CD1c-positive myeloid dendritic cell (primary cell): ENCODE results near the gene EXT2.

Source experiments
- DNase-seq: peaks from one replicate; pipeline ENCODE4 v3.0.0-alpha.2; 2016; ENCODE audit errors: extremely low spot score

The EXT2 gene

GRCh38 chr11:44133335-44133946 lies 38.0 kb downstream of the EXT2 start:
- peak; percentile 4 for DNase-seq

DNA sequence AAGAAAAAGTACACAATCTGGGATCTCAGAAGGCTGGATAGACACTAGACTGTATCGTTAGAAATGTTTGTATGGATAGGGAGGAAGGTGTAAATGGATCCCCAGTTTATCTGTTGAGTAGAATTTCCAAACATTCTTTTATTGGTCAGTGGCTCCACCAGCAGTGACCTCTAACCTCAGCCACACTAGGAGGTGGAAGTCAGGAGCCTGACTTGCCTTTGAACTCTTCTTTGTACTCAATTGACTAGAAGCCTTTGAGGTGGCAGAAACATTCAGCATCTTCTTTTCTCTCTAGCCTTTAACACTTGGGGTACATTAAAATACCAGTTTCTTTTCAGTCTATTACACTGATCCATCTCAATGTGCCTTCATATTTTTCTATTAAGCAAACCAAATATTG lies 39.1 kb downstream of the EXT2 start:
- DNase-seq, result no peak

- DNase-seq, result no peak
These were observed 40.9 kb downstream of the EXT2 start for GRCh38 chr11:44136176-44136945.

GRCh38 chr11:44137057-44137456 lies 41.6 kb downstream of the EXT2 start:
- DNase-seq, result no peak

GRCh38 chr11:44138286-44138685 lies 42.8 kb downstream of the EXT2 start:
- no peak for DNase-seq

- no peak for DNase-seq
These were observed 43.5 kb downstream of the EXT2 start for GRCh38 chr11:44138980-44139379.

DNA sequence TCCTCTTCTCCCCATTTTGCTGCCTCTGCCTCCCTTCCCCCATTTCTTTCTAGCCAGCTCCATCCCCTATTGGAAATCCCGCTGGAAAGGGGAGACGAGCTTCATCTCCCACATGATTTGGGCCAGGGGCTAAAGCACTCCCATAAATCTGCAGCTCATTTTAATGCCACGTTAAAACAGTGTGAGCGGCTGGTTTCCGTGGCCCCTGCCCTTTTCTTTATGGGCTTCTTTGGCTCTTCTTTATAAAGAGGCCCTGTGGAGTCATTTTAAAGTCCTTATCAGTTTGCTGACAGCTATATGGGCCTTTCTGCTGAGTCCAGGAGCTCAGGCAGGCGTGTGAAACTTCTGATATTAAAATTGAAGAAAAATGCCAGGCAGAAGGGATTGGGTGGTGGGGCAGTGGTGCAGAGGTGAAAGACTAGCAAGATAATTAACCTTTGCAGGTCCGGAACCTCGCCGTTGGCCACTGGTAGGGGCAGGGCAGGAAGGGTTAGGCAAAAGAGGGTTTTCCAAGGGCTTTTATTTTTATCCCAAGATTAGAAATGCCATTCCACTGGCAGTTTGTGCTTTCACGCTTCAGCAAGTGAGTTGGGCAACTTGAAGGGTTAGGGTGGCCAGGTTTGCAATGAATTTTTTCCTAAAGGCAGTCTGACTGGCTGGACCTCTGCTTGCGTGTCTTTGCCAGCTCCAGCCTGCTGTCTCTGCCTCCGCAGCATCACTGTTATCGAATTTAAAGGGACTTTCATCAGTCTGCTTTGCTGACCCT lies 44.3 kb downstream of the EXT2 start:
- DNase-seq, result no peak

- DNase-seq, result no peak
These were observed 44.9 kb downstream of the EXT2 start for GRCh38 chr11:44140372-44140771.

DNA sequence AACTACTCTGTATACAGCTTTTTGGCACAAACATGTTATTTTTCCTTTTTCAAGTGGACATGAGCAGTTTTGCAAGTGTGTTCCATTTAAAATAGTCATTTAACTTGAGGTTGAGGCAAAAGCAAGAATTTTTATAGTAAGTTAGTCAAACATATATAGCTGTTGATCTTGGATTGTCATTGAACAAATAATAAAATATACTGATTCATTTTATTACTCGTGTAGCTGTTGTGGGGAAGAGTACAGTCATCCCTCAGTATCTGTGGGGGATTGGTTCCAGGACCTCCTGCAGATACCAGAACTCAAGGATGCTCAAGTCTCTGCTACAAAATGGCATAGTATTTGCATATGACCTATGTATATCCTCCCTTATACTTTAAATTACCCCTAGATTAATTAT lies 45.3 kb downstream of the EXT2 start:
- DNase-seq, result no peak

GRCh38 chr11:44143987-44144909 lies 48.8 kb downstream of the EXT2 start:
- DNase-seq, result peak; percentile 5

DNA sequence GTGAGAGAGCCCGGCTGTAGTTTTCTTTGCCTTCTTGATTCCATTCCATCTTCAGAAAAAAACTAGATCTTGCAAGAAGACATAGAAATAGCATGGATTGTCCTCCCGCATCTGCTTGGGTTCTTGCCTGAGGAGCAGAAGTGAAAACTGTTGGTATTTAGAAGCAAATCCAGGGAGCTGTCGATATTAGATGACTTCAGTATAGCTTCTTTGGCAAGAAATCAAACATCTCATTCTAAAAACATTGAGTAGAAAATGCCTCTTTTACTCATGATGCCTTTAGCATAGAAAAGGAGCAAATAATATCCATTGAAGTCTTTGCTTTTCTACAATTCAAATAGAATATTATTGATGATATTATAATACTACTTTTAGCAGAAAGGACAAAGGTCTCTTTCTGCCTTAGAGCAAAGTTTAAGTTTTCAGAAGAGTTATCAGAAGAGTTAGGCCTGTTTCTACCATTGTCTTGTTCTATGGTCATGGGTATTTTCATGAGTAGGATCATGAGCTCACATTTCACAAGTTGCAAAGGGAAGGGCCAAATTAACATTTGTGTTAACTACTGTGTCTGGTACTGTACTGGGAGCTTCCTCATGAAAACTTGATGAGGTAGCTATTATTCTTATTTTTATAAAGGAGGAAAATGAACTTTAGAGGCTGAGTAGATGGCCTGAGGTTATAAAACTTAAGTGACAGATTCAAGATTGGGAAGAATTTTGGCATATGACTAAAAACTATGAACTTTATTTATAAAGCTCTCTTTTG lies 49.7 kb downstream of the EXT2 start:
- no peak for DNase-seq

DNA sequence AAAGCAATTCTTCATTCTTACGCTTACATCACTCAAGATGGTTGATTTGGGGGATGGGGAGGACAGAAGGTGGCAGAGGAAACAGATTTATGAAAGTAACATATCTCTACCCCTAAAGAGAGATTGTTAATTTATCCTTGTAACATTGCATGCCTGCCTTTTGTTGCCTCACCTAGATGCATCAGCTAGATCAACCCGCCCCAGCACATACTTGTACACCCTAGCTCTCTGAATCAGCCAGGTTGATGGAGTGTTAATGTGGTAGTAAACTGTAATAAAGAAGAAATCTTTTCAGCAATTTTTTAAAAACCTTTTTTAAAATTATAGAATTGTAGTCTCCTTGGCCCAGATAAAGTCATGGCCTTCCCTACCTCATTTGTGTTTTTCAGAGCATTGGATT lies 51.5 kb downstream of the EXT2 start:
- DNase-seq, result no peak

GRCh38 chr11:44147751-44148150 lies 52.3 kb downstream of the EXT2 start:
- DNase-seq, result no peak

DNA sequence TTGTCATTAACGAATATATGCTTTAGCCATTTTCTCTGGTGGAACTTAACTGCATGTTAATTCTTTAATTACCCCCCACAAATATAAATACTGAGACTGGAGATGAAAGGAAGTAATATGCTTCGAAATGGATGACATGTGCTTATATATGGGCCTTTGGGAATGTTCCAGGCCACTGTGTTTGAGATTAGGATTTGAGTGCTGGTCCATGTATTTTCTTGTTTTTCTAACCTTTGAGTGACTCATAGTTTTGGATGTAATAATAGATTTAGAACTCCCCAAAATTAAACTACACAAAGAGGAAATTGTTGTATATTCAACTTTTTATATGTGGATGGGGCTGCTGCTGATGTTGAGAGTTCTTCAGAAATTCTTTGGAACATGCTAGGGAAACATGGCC lies 54.2 kb downstream of the EXT2 start:
- no peak for DNase-seq

DNA sequence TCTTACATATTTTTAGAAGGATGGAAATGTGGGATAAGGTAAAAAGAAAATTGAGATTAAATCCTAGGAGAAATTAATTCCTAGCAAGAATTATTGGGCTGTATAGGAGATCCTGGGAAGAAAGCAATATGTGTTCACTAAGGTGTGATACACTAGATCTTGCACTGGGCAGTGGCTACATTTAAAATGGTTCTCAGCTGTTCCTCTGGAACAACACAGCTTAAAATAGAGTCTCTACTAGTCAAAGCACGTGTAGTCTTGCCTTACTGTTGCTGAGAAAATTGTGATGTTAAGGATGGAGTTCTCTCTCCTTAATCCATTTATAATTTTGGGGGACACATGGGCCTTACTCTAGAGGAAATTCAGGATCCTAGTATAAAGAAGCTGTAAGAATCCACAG lies 54.9 kb downstream of the EXT2 start:
- DNase-seq, result no peak

- no peak for DNase-seq
These were observed 61.5 kb downstream of the EXT2 start for GRCh38 chr11:44157019-44157418.

GRCh38 chr11:44158384-44158783 lies 62.9 kb downstream of the EXT2 start:
- no peak for DNase-seq

DNA sequence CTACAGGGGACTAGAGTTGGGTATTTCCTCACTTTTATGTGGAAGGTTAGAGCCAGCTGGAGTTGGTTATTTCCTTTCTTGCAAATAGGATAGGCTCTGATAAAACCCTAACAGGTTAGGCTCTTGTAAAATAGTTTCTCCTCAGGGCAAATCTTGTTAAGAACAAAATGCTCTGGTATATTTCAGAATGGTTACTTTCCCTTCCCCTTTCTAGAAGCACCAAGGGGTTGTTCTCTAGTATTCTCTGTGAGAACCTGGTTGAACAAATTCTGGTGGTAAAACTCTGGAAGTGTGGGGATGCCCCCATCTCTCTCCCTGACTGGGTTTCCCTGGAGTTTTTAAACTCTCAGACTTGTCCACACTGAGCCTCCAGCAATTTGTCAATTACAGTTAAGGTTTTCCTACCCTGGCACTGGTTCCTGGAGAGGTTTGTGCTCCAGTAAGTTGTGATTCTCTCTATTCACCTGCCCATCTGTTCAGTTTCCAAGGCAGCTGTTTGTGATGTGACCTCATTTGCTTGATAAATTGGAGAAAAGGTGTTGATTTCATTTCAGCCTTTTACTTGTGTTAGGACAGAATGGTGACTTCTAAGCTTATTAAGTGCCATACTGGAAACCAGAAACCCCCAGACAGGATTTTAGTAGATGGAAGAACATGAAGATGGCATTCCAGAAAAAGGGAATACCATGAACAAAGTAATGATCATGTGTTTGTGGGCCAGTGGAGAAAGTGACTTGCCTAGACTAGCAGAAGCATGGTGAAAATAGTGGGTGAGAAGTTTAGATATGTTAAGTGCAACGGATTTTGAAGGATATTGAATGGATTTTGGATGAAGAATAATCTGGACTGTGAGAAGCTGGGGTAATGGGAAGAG lies 64.6 kb downstream of the EXT2 start:
- no peak for DNase-seq

GRCh38 chr11:44162004-44162403 lies 66.5 kb downstream of the EXT2 start:
- no peak for DNase-seq

DNA sequence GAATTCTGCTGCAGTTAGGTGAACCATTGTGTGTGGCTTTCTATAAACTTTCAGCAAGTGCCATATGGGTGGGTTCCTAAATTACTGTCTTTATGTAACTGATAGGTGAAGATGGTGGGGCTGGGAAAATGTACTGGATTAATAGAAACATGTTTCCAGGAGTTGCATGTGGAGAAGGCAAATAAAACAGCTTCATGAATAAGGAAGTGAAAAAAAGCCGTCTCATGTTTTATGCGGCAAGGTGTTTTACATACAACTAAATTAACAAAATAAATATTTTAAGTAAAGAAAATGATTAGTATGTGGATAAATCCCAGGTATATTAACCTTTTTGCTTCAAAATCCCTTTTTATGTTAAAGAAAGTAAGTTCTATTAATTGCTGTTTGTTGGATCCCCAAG lies 67.2 kb downstream of the EXT2 start:
- DNase-seq, result no peak
